Right lobe of liver (tissue), 6 donors: Measurements from ENCODE around the gene GRM7. TPM values are rescaled to one million over a fixed set of nuclear protein-coding genes. Genes with fewer than 3 reads are reported as not detected.

Source experiments
- ATAC-seq, 4 donors: fragments of 200-7000 bp; cut with Tn5 transposase; one replicate each; pipeline ENCODE4 v1.9.1; 2020; ENCODE audit warnings: mild to moderate bottlenecking in 4 of 4, moderate library complexity in 4 of 4
- DNase-seq, 3 donors: peaks; one replicate each; pipeline ENCODE4 v3.0.0-alpha.2; 2020
- H3K27ac ChIP-seq, 3 donors: fragments of 200-600 bp; one replicate each; pipeline ENCODE4 v1.8.0; 2022
- H3K27me3 ChIP-seq, 2 donors: fragments of 200-600 bp; one replicate each; pipeline ENCODE4 v1.8.0; 2022
- H3K36me3 ChIP-seq, 4 donors: fragments of 200-600 bp; sonication (generic) in 1 of 4; one replicate each; pipeline versions ENCODE4 v1.5.1 to v1.8.0; 2017 to 2022; ENCODE audit warnings: control low read depth in 1 of 4
- H3K4me1 ChIP-seq, 4 donors: fragments of 200-600 bp; sonication (generic) in 1 of 4; one replicate each; pipeline versions ENCODE4 v1.5.1 to v1.8.0; 2017 to 2022; ENCODE audit warnings: control low read depth in 1 of 4
- H3K4me3 ChIP-seq, 3 donors: fragments of 200-600 bp; one replicate each; pipeline ENCODE4 v1.8.0; 2022
- H3K9me3 ChIP-seq, 4 donors: fragments of 200-600 bp; sonication (generic) in 1 of 4; one replicate each; pipeline versions ENCODE4 v1.5.1 to v1.8.0; 2017 to 2022; ENCODE audit warnings: control low read depth in 1 of 4
- CTCF ChIP-seq, 4 donors: fragments of 200-600 bp in 3 of 4; fragments of 450-650 bp in 1 of 4; IDR thresholded peaks; one replicate each; pipeline versions ENCODE4 v1.5.1 to v1.8.0; 2016 to 2022; ENCODE audit warnings: antibody characterized with exemption in 4 of 4, mild to moderate bottlenecking in 2 of 4
- POLR2A ChIP-seq: fragments of 450-650 bp; IDR thresholded peaks from one replicate; pipeline ENCODE4 v1.6.1; 2017; ENCODE audit warnings: antibody characterized with exemption, mild to moderate bottlenecking
- WGBS: methylation state at CpG from one replicate; pipeline ENCODE4 v1.1.6; 2018; ENCODE audit warnings: low coverage, low lambda C conversion rate; ENCODE audit not compliant: insufficient coverage; ENCODE audit errors: missing lambda C conversion rate; 5-methylcytosine and 5-hydroxymethylcytosine counted together
- intact Hi-C, 2 donors: fragments of 100-400 bp; cut with DNase I; formaldehyde crosslinking; loops; one replicate each; pipeline versions ENCODE4 v1.11.2 to v1.14.1; 2022
- total RNA-seq, 6 experiments: library from RNA; depleted of rRNA in 2 of 6; stranded (reverse); fragments of >200 nt in 2 of 6; fragmentation: NEBNext Ultra II Directional in 3 of 6; extraction: Animal tissue kit (Norgen Biotek cat#: 25700) in 3 of 6; gene quantifications; one replicate each; pipeline versions ENCODE4 v1.1.0 to v1.2.4, GENCODE V29; 2016 to 2023
- donor health status: DM: no; HTN: yes; CAD: no.
- donor health status: DM: no; HTN: no; CAD: no.
- donor health status: DM: no; HTN: no; CAD: no.
- donor health status: DM: no; HTN: yes; CAD: no.
- donor health status: DM: no; HTN: yes; CAD: no.

Gene GRM7
- total RNA-seq, 6 experiments from 2014 or later = 0.20 to 0.56 TPM; not detected in 4

- Histone ChIP-seq H3K4me1 (no peaks in the 10 kb centered on the region), H3K36me3 (no peaks in the 10 kb centered on the region), H3K9me3 (no peaks in the 10 kb centered on the region), H3K27ac (no peak overlapping the region), H3K27me3 (no peaks in the 10 kb centered on the region), H3K4me3 (no peak overlapping the region)
- intact Hi-C loops = no loop called here
- DNase-seq (no peak), ATAC-seq (no peak)
- TF ChIP-seq POLR2A (no peak), CTCF (IDR thresholded peaks at IDR 0.05) (no peak)
- 60% methylated on average over 1 of the region's 3 CpGs for WGBS
Observed at GRCh38 chr3:7710284-7710683, 849.4 kb downstream of the GRM7 start.

- intact Hi-C loops = no loop called here
- Histone ChIP-seq H3K4me3 (no peak overlapping the region), H3K36me3 (no peaks in the 10 kb centered on the region), H3K27ac (no peak overlapping the region), H3K4me1 (no peaks in the 10 kb centered on the region), H3K9me3 (no peaks in the 10 kb centered on the region), H3K27me3 (no peaks in the 10 kb centered on the region)
- no peak for TF ChIP-seq CTCF (IDR thresholded peaks at IDR 0.05)
- no peak for TF ChIP-seq POLR2A
- DNase-seq (no peak), ATAC-seq (no peak)
- WGBS = 87% methylated on average over 2 of the region's 2 CpGs
Observed at GRCh38 chr3:7713724-7714123, 852.8 kb downstream of the GRM7 start.

- Histone ChIP-seq H3K27me3 (no peaks in the 10 kb centered on the region), H3K4me3 (no peak overlapping the region), H3K36me3 (no peaks in the 10 kb centered on the region), H3K4me1 (no peaks in the 10 kb centered on the region), H3K27ac (no peak overlapping the region), H3K9me3 (no peaks in the 10 kb centered on the region)
- no CpG with 5 or more reads among the region's 1 CpG for WGBS
- DNase-seq = no peak
- ATAC-seq = no peak
- TF ChIP-seq POLR2A (no peak), CTCF (IDR thresholded peaks at IDR 0.05) (no peak)
- intact Hi-C loops = no loop called here
Observed at GRCh38 chr3:7720649-7721297, 859.9 kb downstream of the GRM7 start.

GRCh38 chr3:7721869-7722268 is 861.0 kb downstream of the GRM7 start:
- Histone ChIP-seq H3K4me1 (no peaks in the 10 kb centered on the region), H3K36me3 (no peaks in the 10 kb centered on the region), H3K27ac (no peak overlapping the region), H3K27me3 (no peaks in the 10 kb centered on the region), H3K9me3 (no peaks in the 10 kb centered on the region), H3K4me3 (no peak overlapping the region)
- intact Hi-C loops = no loop called here
- ATAC-seq = no peak
- 68% methylated on average over 5 of the region's 5 CpGs for WGBS
- TF ChIP-seq CTCF (IDR thresholded peaks at IDR 0.05) (no peak), POLR2A (no peak)
- DNase-seq = no peak
